ENCODE measurements around the gene SLC30A3. TPM values are rescaled to one million over a fixed set of nuclear protein-coding genes. Genes with fewer than 3 reads are reported as not detected.
A peak's percentile ranks its signal among the peaks of the same experiment; 100 is the strongest.

SLC30A3 gene
- total and polyA plus RNA-seq, 2 of the 13 experiments (the other 11 are each of a cell fraction or from before 2014, with no cell fraction given) = 0.38 to 0.79 TPM

DNA sequence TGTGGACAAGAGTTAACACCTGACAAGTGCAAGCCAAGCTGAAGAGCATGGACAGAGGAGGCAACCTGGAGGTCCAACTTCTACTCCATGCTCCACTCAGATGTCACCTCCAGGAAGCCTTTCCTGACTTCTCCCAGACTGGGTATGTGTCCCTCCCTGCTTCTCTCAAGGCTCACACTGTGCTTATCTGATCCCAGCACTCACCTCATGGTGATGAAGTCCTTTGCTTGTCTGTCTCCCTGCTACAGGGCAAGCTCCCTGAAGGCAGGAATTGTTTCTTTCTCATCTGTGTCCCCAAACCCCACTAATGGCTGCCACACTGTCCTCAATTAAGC lies 2.7 kb upstream of the SLC30A3 start (continued):
- TF ChIP-seq ZNF143 (CRISPR knock-in tag; IDR thresholded peaks at IDR 0.05) (0 out of 2 replicates have a peak, but pooled peaks have one; percentile 10), ZNF280D (CRISPR knock-in tag; IDR thresholded peaks at IDR 0.05) (no peak), MED1 (CRISPR knock-in tag; IDR thresholded peaks at IDR 0.05) (no peak), ZBTB8A (CRISPR knock-in tag; IDR thresholded peaks at IDR 0.05; ENCODE audit: borderline replicate concordance, low read depth) (no peak), ZNF446 (CRISPR knock-in tag; IDR thresholded peaks at IDR 0.05) (no peak), CEBPG (CRISPR knock-in tag; IDR thresholded peaks at IDR 0.05) (no peak), AGO2 (optimal IDR thresholded peaks at IDR 0.05; ENCODE audit: low read depth, low read length) (no peak), ETV6 (CRISPR knock-in tag; conservative IDR thresholded peaks at IDR 0.05) (no peak), ZNF776 (CRISPR knock-in tag; IDR thresholded peaks at IDR 0.05) (no peak), ISX (CRISPR knock-in tag; conservative IDR thresholded peaks at IDR 0.05) (0 out of 2 replicates have a peak, but pooled peaks have one; percentile 4), BRCA1 (CRISPR knock-in tag; IDR thresholded peaks at IDR 0.05) (no peak), ZBTB3 (CRISPR knock-in tag; IDR thresholded peaks at IDR 0.05; ENCODE audit: borderline replicate concordance, low read depth) (0 out of 2 replicates have a peak, but pooled peaks have one; percentile 14), ZNF547 (CRISPR knock-in tag; IDR thresholded peaks at IDR 0.05) (no peak), ZNF780A (CRISPR knock-in tag; IDR thresholded peaks at IDR 0.05) (no peak)
- TF ChIP-seq, protein P1, sequence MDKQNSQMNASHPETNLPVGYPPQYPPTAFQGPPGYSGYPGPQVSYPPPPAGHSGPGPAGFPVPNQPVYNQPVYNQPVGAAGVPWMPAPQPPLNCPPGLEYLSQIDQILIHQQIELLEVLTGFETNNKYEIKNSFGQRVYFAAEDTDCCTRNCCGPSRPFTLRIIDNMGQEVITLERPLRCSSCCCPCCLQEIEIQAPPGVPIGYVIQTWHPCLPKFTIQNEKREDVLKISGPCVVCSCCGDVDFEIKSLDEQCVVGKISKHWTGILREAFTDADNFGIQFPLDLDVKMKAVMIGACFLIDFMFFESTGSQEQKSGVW (CRISPR knock-in tag; IDR thresholded peaks at IDR 0.05; ENCODE audit: borderline replicate concordance) = no peak
- TF ChIP-seq, protein P2, sequence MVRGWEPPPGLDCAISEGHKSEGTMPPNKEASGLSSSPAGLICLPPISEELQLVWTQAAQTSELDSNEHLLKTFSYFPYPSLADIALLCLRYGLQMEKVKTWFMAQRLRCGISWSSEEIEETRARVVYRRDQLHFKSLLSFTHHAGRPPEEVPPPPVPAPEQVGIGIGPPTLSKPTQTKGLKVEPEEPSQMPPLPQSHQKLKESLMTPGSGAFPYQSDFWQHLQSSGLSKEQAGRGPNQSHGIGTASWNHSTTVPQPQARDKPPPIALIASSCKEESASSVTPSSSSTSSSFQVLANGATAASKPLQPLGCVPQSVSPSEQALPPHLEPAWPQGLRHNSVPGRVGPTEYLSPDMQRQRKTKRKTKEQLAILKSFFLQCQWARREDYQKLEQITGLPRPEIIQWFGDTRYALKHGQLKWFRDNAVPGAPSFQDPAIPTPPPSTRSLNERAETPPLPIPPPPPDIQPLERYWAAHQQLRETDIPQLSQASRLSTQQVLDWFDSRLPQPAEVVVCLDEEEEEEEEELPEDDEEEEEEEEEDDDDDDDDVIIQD (CRISPR knock-in tag; IDR thresholded peaks at IDR 0.05; ENCODE audit: low read depth) = no peak
- TF ChIP-seq, protein P3, sequence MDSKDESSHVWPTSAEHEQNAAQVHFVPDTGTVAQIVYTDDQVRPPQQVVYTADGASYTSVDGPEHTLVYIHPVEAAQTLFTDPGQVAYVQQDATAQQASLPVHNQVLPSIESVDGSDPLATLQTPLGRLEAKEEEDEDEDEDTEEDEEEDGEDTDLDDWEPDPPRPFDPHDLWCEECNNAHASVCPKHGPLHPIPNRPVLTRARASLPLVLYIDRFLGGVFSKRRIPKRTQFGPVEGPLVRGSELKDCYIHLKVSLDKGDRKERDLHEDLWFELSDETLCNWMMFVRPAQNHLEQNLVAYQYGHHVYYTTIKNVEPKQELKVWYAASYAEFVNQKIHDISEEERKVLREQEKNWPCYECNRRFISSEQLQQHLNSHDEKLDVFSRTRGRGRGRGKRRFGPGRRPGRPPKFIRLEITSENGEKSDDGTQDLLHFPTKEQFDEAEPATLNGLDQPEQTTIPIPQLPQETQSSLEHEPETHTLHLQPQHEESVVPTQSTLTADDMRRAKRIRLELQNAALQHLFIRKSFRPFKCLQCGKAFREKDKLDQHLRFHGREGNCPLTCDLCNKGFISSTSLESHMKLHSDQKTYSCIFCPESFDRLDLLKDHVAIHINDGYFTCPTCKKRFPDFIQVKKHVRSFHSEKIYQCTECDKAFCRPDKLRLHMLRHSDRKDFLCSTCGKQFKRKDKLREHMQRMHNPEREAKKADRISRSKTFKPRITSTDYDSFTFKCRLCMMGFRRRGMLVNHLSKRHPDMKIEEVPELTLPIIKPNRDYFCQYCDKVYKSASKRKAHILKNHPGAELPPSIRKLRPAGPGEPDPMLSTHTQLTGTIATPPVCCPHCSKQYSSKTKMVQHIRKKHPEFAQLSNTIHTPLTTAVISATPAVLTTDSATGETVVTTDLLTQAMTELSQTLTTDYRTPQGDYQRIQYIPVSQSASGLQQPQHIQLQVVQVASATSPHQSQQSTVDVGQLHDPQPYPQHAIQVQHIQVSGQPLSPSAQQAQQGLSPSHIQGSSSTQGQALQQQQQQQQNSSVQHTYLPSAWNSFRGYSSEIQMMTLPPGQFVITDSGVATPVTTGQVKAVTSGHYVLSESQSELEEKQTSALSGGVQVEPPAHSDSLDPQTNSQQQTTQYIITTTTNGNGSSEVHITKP (CRISPR knock-in tag; IDR thresholded peaks at IDR 0.05; ENCODE audit: low read depth) = no peak
